ENCODE measurements around the gene KIF17. TPM values are rescaled to one million over a fixed set of nuclear protein-coding genes. Genes with fewer than 3 reads are reported as not detected.
A peak's percentile ranks its signal among the peaks of the same experiment; 100 is the strongest.

Gene KIF17
- total RNA-seq = not detected in 2 replicates

- Mint-ChIP-seq H3K9me3 (no peaks in the 10 kb centered on the region), H3K27ac (no peak within 1 kb of the TSS), H3K27me3 (peaks cover 40% of the 10 kb centered on the region), H3K4me3 (peak within 1 kb of the TSS; percentile 71), H3K4me1 (peaks cover 6% of the 10 kb centered on the region), H3K36me3 (ENCODE audit: low read depth) (no peaks in the 10 kb centered on the region)
- DNase-seq = peak; percentile 90
- intact Hi-C loops (cut with micrococcal nuclease) = no loop called here
These were observed at the start of gene KIF17 for GRCh38 chr1:20717452-20718342. Gene KIF17, minus strand, starts transcription at chr1:20718007. Its CDS starts 301 bp downstream, at chr1:20717706.

- Mint-ChIP-seq H3K4me3 (no peak overlapping the region), H3K9me3 (no peaks in the 10 kb centered on the region), H3K27ac (no peak overlapping the region), H3K4me1 (no peaks in the 10 kb centered on the region), H3K36me3 (ENCODE audit: low read depth) (peaks cover 54% of the 10 kb centered on the region), H3K27me3 (no peaks in the 10 kb centered on the region)
- intact Hi-C loops (cut with micrococcal nuclease) = no loop called here
- DNase-seq = no peak
These were observed 49.5 kb upstream of the KIF17 start for GRCh38 chr1:20767271-20767670.

GRCh38 chr1:20763417-20763816 is 45.6 kb upstream of the KIF17 start:
- no peak for DNase-seq
- Mint-ChIP-seq H3K36me3 (ENCODE audit: low read depth) (peaks cover 59% of the 10 kb centered on the region), H3K27ac (no peak overlapping the region), H3K4me3 (no peak overlapping the region), H3K9me3 (no peaks in the 10 kb centered on the region), H3K4me1 (no peaks in the 10 kb centered on the region), H3K27me3 (no peaks in the 10 kb centered on the region)
- intact Hi-C loops (cut with micrococcal nuclease) = no loop called here

- no peak for DNase-seq
- Mint-ChIP-seq H3K4me1 (no peaks in the 10 kb centered on the region), H3K9me3 (no peaks in the 10 kb centered on the region), H3K27ac (no peak overlapping the region), H3K27me3 (no peaks in the 10 kb centered on the region), H3K4me3 (no peak overlapping the region), H3K36me3 (ENCODE audit: low read depth) (peaks cover 65% of the 10 kb centered on the region)
- intact Hi-C loops (cut with micrococcal nuclease) = no loop called here
These were observed 42.5 kb upstream of the KIF17 start for GRCh38 chr1:20760322-20760721.

- no peak for DNase-seq
- no peak overlapping the region for H3K27ac Mint-ChIP-seq
- no peaks in the 10 kb centered on the region for H3K27me3 Mint-ChIP-seq
- peaks cover 2% of the 10 kb centered on the region for H3K4me1 Mint-ChIP-seq
- intact Hi-C loops (cut with micrococcal nuclease) = no loop called here
- peaks cover 48% of the 10 kb centered on the region for H3K36me3 Mint-ChIP-seq (ENCODE audit: low read depth)
- H3K9me3 Mint-ChIP-seq = no peaks in the 10 kb centered on the region
- no peak overlapping the region for H3K4me3 Mint-ChIP-seq
These were observed 35.8 kb upstream of the KIF17 start for GRCh38 chr1:20753589-20753988.

- intact Hi-C loops (cut with micrococcal nuclease) = no loop called here
- Mint-ChIP-seq H3K9me3 (no peaks in the 10 kb centered on the region), H3K36me3 (ENCODE audit: low read depth) (peaks cover 53% of the 10 kb centered on the region), H3K27me3 (no peaks in the 10 kb centered on the region), H3K4me1 (peaks cover 2% of the 10 kb centered on the region), H3K4me3 (no peak overlapping the region), H3K27ac (no peak overlapping the region)
- DNase-seq = no peak
These were observed 33.7 kb upstream of the KIF17 start for GRCh38 chr1:20751462-20751990.

- H3K27ac Mint-ChIP-seq = no peak overlapping the region
- no peaks in the 10 kb centered on the region for H3K27me3 Mint-ChIP-seq
- DNase-seq = no peak
- intact Hi-C loops (cut with micrococcal nuclease) = no loop called here
- H3K4me1 Mint-ChIP-seq = no peaks in the 10 kb centered on the region
- no peak overlapping the region for H3K4me3 Mint-ChIP-seq
- peaks cover 64% of the 10 kb centered on the region for H3K36me3 Mint-ChIP-seq (ENCODE audit: low read depth)
- H3K9me3 Mint-ChIP-seq = no peaks in the 10 kb centered on the region
These were observed 24.9 kb upstream of the KIF17 start for GRCh38 chr1:20742671-20743070.

GRCh38 chr1:20740781-20741180 is 23.0 kb upstream of the KIF17 start:
- H3K4me1 Mint-ChIP-seq = no peaks in the 10 kb centered on the region
- no peak overlapping the region for H3K27ac Mint-ChIP-seq
- no peaks in the 10 kb centered on the region for H3K9me3 Mint-ChIP-seq
- no peaks in the 10 kb centered on the region for H3K27me3 Mint-ChIP-seq
- intact Hi-C loops (cut with micrococcal nuclease) = no loop called here
- no peak for DNase-seq
- H3K36me3 Mint-ChIP-seq (ENCODE audit: low read depth) = peaks cover 57% of the 10 kb centered on the region
- no peak overlapping the region for H3K4me3 Mint-ChIP-seq

GRCh38 chr1:20739225-20739624 is 21.4 kb upstream of the KIF17 start:
- H3K4me1 Mint-ChIP-seq = no peaks in the 10 kb centered on the region
- no peak for DNase-seq
- peaks cover 44% of the 10 kb centered on the region for H3K36me3 Mint-ChIP-seq (ENCODE audit: low read depth)
- intact Hi-C loops (cut with micrococcal nuclease) = loop anchor here (10.0 kb wide), 1 partner anchor 556 kb away; the partner anchor contains the start of gene ECE1
- H3K27me3 Mint-ChIP-seq = no peaks in the 10 kb centered on the region
- no peaks in the 10 kb centered on the region for H3K9me3 Mint-ChIP-seq
- H3K4me3 Mint-ChIP-seq = no peak overlapping the region
- no peak overlapping the region for H3K27ac Mint-ChIP-seq

- intact Hi-C loops (cut with micrococcal nuclease) = loop anchor here (10.0 kb wide), 1 partner anchor 559 kb away; the partner anchor contains the start of gene ECE1
- no peak for DNase-seq
- Mint-ChIP-seq H3K9me3 (no peaks in the 10 kb centered on the region), H3K27ac (no peak overlapping the region), H3K4me1 (peaks cover 11% of the 10 kb centered on the region), H3K27me3 (peaks cover 11% of the 10 kb centered on the region), H3K4me3 (no peak overlapping the region), H3K36me3 (ENCODE audit: low read depth) (peaks cover 26% of the 10 kb centered on the region)
These were observed 17.8 kb upstream of the KIF17 start for GRCh38 chr1:20735581-20736111.

GRCh38 chr1:20733360-20733975 is 15.7 kb upstream of the KIF17 start:
- peak; percentile 56 for DNase-seq
- Mint-ChIP-seq H3K4me3 (peak overlapping the region; percentile 88), H3K27me3 (peaks cover 32% of the 10 kb centered on the region), H3K27ac (no peak overlapping the region), H3K36me3 (ENCODE audit: low read depth) (peaks cover 16% of the 10 kb centered on the region), H3K4me1 (peaks cover 14% of the 10 kb centered on the region), H3K9me3 (no peaks in the 10 kb centered on the region)
- intact Hi-C loops (cut with micrococcal nuclease) = loop anchor here (2.0 to 10.0 kb wide), 4 partner anchors 37 to 561 kb away; partner anchors contain the start of genes DDOST, ECE1 and HP1BP3

GRCh38 chr1:20732588-20733359 is 15.0 kb upstream of the KIF17 start, which contains the start of gene SH2D5:
Gene SH2D5, minus strand, starts transcription at chr1:20732703. Its CDS starts 4,659 bp downstream, at chr1:20728044.
- H3K27ac Mint-ChIP-seq = peak within 1 kb of the TSS; percentile 70

GRCh38 chr1:20732071-20732587 is 14.3 kb upstream of the KIF17 start:
- Mint-ChIP-seq H3K27me3 (peaks cover 37% of the 10 kb centered on the region), H3K4me3 (peak overlapping the region; percentile 88), H3K36me3 (ENCODE audit: low read depth) (peaks cover 4% of the 10 kb centered on the region), H3K9me3 (no peaks in the 10 kb centered on the region), H3K27ac (peak overlapping the region; percentile 70), H3K4me1 (peaks cover 14% of the 10 kb centered on the region)
- intact Hi-C loops (cut with micrococcal nuclease) = loop anchor here (2.0 to 10.0 kb wide), 4 partner anchors 35 to 563 kb away; partner anchors contain the start of genes DDOST, ECE1 and HP1BP3
- DNase-seq = peak; percentile 86

More at GRCh38 chr1:20732588-20733359, 15.0 kb upstream of the KIF17 start, which contains the start of gene SH2D5:
- Mint-ChIP-seq H3K4me1 (peaks cover 14% of the 10 kb centered on the region), H3K27me3 (peaks cover 37% of the 10 kb centered on the region), H3K4me3 (peak within 1 kb of the TSS; percentile 88), H3K36me3 (ENCODE audit: low read depth) (peaks cover 11% of the 10 kb centered on the region), H3K9me3 (no peaks in the 10 kb centered on the region)
- intact Hi-C loops (cut with micrococcal nuclease) = loop anchor here (2.0 to 10.0 kb wide), 4 partner anchors 36 to 562 kb away; partner anchors contain the start of genes DDOST, ECE1 and HP1BP3
- peak; percentile 90 for DNase-seq
